Endothelial cell of umbilical vein (primary cell): ENCODE results near the gene GYPC. TPM values are rescaled to one million over a fixed set of nuclear protein-coding genes. Genes with fewer than 3 reads are reported as not detected.

Source experiments
- BruUV-seq: library from RNA; stranded (reverse); fragments of 400-500 nt; replicated peaks from 2 replicates; lab custom pipeline; 2021; lab: Mats Ljungman, UMichigan
- CTCF ChIA-PET: fragments of 300-600, 350-600 bp; sonication (Branson Sonifier 250); formaldehyde crosslinking; loops from one replicate; lab custom pipeline; 2021; ENCODE audit warnings: antibody characterized with exemption, inconsistent platforms; lab: Charles Lee
- POLR2A ChIA-PET: fragments of 300-600, 350-600 bp; sonication (Branson Sonifier 250); formaldehyde crosslinking; loops from one replicate; lab custom pipeline; 2021; ENCODE audit warnings: antibody characterized with exemption, inconsistent platforms; lab: Charles Lee
- DNase-seq: peaks from one replicate; pipeline ENCODE4 v3.0.0-alpha.2; 2011; ENCODE audit warnings: low read depth, low spot score
- FAIRE-seq: peaks from 2 replicates; lab custom pipeline; 2011; peaks lifted over from hg19 to GRCh38; lab: Jason Lieb, UNC
- H2AFZ ChIP-seq: 2 replicates; pipeline ENCODE4 v1.6.0; 2012; ENCODE audit warnings: low read depth, low read length, control low read depth, inconsistent platforms
- H3K27ac ChIP-seq: 2 replicates; pipeline ENCODE4 v1.5.1; 2011; ENCODE audit warnings: low read depth, mild to moderate bottlenecking, control low read depth, low read length, moderate library complexity; ENCODE audit not compliant: insufficient read depth
- H3K27me3 ChIP-seq, 2 experiments: 2 replicates each; pipeline versions ENCODE4 v1.6.0 to v1.6.1; 2011; ENCODE audit warnings: low read length in 2 of 2, mixed read lengths in 1 of 2; ENCODE audit not compliant: control insufficient read depth in 2 of 2, insufficient read depth in 2 of 2
- H3K36me3 ChIP-seq, 2 experiments: 2 replicates in 1 of 2; 3 replicates in 1 of 2; pipeline ENCODE4 v1.5.1; 2011; ENCODE audit warnings: low read length in 2 of 2, mild to moderate bottlenecking in 1 of 2, moderate library complexity in 1 of 2; ENCODE audit not compliant: control insufficient read depth in 2 of 2, insufficient read depth in 2 of 2; ENCODE audit errors: extremely low read depth in 1 of 2
- H3K4me1 ChIP-seq: 3 replicates; pipeline ENCODE4 v1.5.1; 2011; ENCODE audit warnings: mild to moderate bottlenecking, low read length; ENCODE audit not compliant: control insufficient read depth, insufficient read depth; ENCODE audit errors: extremely low read depth
- H3K4me2 ChIP-seq: 2 replicates; pipeline ENCODE4 v1.6.1; 2011; ENCODE audit warnings: low read length, control low read depth, mixed read lengths; ENCODE audit not compliant: insufficient read depth
- H3K4me3 ChIP-seq, 3 experiments: fragments of 200-600 bp in 1 of 3; sonication (generic), shearing (Covaris generic) in 1 of 3; replicated peaks in 1 of 3; 2 replicates each; pipeline ENCODE4 v1.5.1; 2011 to 2016; ENCODE audit warnings: control low read depth in 3 of 3, low read length in 3 of 3, mild to moderate bottlenecking in 2 of 3, inconsistent platforms in 1 of 3, low read depth in 1 of 3, moderate library complexity in 1 of 3; ENCODE audit not compliant: insufficient read depth in 1 of 3
- H3K79me2 ChIP-seq: 2 replicates; pipeline ENCODE4 v1.6.0; 2012; ENCODE audit warnings: low read length, inconsistent platforms; ENCODE audit not compliant: control insufficient read depth, insufficient read depth
- H3K9ac ChIP-seq: replicated peaks from 2 replicates; pipeline ENCODE3; 2011; ENCODE audit warnings: low read length, control low read depth; ENCODE audit not compliant: insufficient read depth; ENCODE audit errors: extremely low read depth
- H3K9me1 ChIP-seq: replicated peaks from 3 replicates; pipeline ENCODE4 v1.6.0; 2011; ENCODE audit warnings: mild to moderate bottlenecking, low read length; ENCODE audit not compliant: control insufficient read depth, insufficient read depth; ENCODE audit errors: extremely low read depth
- H3K9me3 ChIP-seq: replicated peaks from 2 replicates; pipeline ENCODE4 v1.5.1; 2012; ENCODE audit warnings: low read length, inconsistent platforms; ENCODE audit not compliant: control insufficient read depth, insufficient read depth
- H4K20me1 ChIP-seq: replicated peaks from 2 replicates; pipeline ENCODE3; 2011; ENCODE audit warnings: mild to moderate bottlenecking, low read length; ENCODE audit not compliant: control insufficient read depth, insufficient read depth; ENCODE audit errors: extremely low read depth
- CTCF ChIP-seq, 2 donors: IDR thresholded peaks; 1 replicate in 1 of 2; 2 replicates in 1 of 2; pipeline ENCODE4 v1.5.1; 2011; ENCODE audit warnings: low read length in 2 of 2, mild to moderate bottlenecking in 2 of 2, moderate library complexity in 2 of 2, control low read depth in 1 of 2, inconsistent platforms in 1 of 2, low read depth in 1 of 2; ENCODE audit not compliant: insufficient read depth in 1 of 2; ENCODE audit errors: extremely low read depth in 1 of 2
- EZH2 ChIP-seq: IDR thresholded peaks from 2 replicates; pipeline ENCODE4 v1.6.1; 2012; ENCODE audit warnings: borderline replicate concordance, low read depth, mild to moderate bottlenecking, moderate library complexity, low read length, inconsistent platforms; ENCODE audit not compliant: severe bottlenecking
- FOS ChIP-seq: IDR thresholded peaks from 2 replicates; pipeline ENCODE4 v1.6.1; 2011; ENCODE audit warnings: mild to moderate bottlenecking, low read length, moderate library complexity, borderline replicate concordance; ENCODE audit not compliant: insufficient read depth
- GATA2 ChIP-seq: IDR thresholded peaks from 2 replicates; pipeline ENCODE4 v1.7.0; 2011; ENCODE audit warnings: low read depth, mild to moderate bottlenecking, moderate library complexity, mixed read lengths, low read length; ENCODE audit not compliant: insufficient read length, insufficient read depth
- JUN ChIP-seq: IDR thresholded peaks from 2 replicates; pipeline ENCODE4 v1.6.1; 2011; ENCODE audit warnings: borderline replicate concordance, low read depth; ENCODE audit not compliant: insufficient read length, insufficient read depth
- MAX ChIP-seq: IDR thresholded peaks from 2 replicates; pipeline ENCODE4 v1.6.1; 2011; ENCODE audit not compliant: insufficient read depth, insufficient read length
- MYC ChIP-seq: IDR thresholded peaks from one replicate; pipeline ENCODE4 v1.6.1; 2011; ENCODE audit warnings: mild to moderate bottlenecking, low read depth, low read length
- POLR2A ChIP-seq: IDR thresholded peaks from 2 replicates; pipeline ENCODE4 v1.6.1; 2012; ENCODE audit warnings: low read depth, mild to moderate bottlenecking, control low read depth, low read length
- POLR2AphosphoS5 ChIP-seq: IDR thresholded peaks from 2 replicates; pipeline ENCODE4 v1.6.1; 2012; ENCODE audit warnings: low read depth, mild to moderate bottlenecking, control low read depth, low read length, moderate library complexity; ENCODE audit not compliant: insufficient read depth
- dilution Hi-C: fragments of 300-500 bp; cut with MboI; formaldehyde crosslinking; loops from one replicate; pipeline ENCODE4 v1.15.0; 2019; ENCODE audit warnings: low sequenced_read_pairs; ENCODE audit not compliant: extremely low pct_ligation_motif_present
- intact Hi-C: fragments of 100-400 bp; cut with micrococcal nuclease; formaldehyde crosslinking; loops from one replicate; pipeline ENCODE4 v1.10.0; 2022
- polyA plus RNA-seq, 4 experiments: library from polyadenylated mRNA; depleted of rRNA in 3 of 4; stranded (reverse) in 3 of 4; unstranded in 1 of 4; fragments of >200 nt; gene quantifications; 2 replicates each; pipeline versions ENCODE4 v1.2.1 to v1.2.3, GENCODE V29; 2011 to 2012; ENCODE audit warnings: missing spikeins in 1 of 4
- total RNA-seq: library from RNA; stranded (reverse); gene quantifications from 2 replicates; pipeline ENCODE4 v1.2.3, GENCODE V29; 2021

Gene GYPC
- total and polyA plus RNA-seq, 2 donors (not counting 3 experiments of a cell fraction or from before 2014, with no cell fraction given): 3.5 to 13.3 TPM

- POLR2A ChIA-PET: no interaction called here
- BruUV-seq: no TSS peak
- no peak overlapping the region for H3K4me2 ChIP-seq
- no peak overlapping the region for H3K4me3 ChIP-seq
- no peaks in the 10 kb centered on the region for H3K27me3 ChIP-seq
- H3K9me3 ChIP-seq: no peaks in the 10 kb centered on the region
- DNase-seq: no peak
- H3K9ac ChIP-seq: no peak overlapping the region
- no peaks in the 10 kb centered on the region for H3K79me2 ChIP-seq
- intact Hi-C loops (no loop called here), dilution Hi-C loops (no loop called here)
- TF ChIP-seq POLR2AphosphoS5 (no peak), CTCF (IDR thresholded peaks at IDR 0.05; ENCODE audit: extremely low read depth in 1 of 2, insufficient read depth in 1 of 2, low read depth in 1 of 2, low read length in 2 of 2) (no peak), GATA2 (no peak), EZH2 (no peak), FOS (no peak), MAX (no peak), JUN (no peak), POLR2A (no peak), MYC (no peak)
- H3K36me3 ChIP-seq: no peaks in the 10 kb centered on the region
- no peaks in the 10 kb centered on the region for H3K4me1 ChIP-seq
- CTCF ChIA-PET: no interaction called here
- no peak for FAIRE-seq
- no peaks in the 10 kb centered on the region for H4K20me1 ChIP-seq
- H3K9me1 ChIP-seq: no peaks in the 10 kb centered on the region
- no peak overlapping the region for H3K27ac ChIP-seq
- H2AFZ ChIP-seq: no peak overlapping the region
Observed at GRCh38 chr2:126717928-126718327, 62.0 kb downstream of the GYPC start.
